Measurements from ENCODE around the gene FAM163A.

The FAM163A gene

DNA sequence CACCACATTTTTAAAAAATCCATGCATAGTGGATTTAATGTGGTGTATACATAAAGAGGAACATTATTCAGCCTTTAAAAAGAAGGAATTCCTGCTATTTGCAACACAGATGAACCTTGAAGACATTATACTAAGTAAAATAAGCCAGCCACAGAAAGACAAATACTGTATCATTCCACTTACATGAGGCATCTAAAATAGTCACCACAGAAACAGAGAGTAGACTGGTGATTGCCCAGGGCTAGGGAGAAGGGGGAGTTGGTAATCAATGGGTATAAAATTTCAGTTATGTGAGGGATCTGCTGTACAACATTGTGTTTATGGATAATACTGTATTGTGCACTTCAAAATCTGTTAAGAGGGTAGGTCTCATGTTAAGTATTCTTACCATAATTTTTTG, 10.0 kb downstream of the FAM163A start:
- no peak for DNase-seq

- no peak for DNase-seq
Observed at GRCh38 chr1:179754041-179754624, 11.0 kb downstream of the FAM163A start.

GRCh38 chr1:179757933-179758332, 14.8 kb downstream of the FAM163A start:
- no peak for DNase-seq

GRCh38 chr1:179760521-179760920, 17.4 kb downstream of the FAM163A start:
- no peak for DNase-seq

- no peak for DNase-seq
Observed at GRCh38 chr1:179761296-179761695, 18.2 kb downstream of the FAM163A start.

GRCh38 chr1:179761846-179762640, 19.0 kb downstream of the FAM163A start:
- no peak for DNase-seq

DNA sequence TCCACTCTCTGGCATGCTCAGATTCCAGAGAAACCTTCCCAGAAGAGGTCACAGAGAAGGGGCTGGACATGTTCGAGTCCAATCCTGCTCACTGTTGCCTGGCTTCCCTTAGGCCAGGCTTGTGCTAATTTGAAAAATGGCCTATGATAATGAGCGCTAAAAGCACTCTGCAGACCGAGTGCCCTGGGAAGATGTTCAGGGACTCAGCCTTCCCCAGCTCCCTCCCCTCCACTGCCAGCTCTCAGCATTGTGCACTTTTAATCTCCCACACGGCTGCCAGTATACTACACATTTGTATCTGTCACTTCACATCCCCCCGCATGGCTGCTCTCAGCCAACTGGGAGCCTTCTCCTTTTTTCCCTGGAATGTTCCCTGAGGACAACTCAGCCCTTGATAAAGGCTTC, 24.1 kb downstream of the FAM163A start:
- no peak for DNase-seq

DNA sequence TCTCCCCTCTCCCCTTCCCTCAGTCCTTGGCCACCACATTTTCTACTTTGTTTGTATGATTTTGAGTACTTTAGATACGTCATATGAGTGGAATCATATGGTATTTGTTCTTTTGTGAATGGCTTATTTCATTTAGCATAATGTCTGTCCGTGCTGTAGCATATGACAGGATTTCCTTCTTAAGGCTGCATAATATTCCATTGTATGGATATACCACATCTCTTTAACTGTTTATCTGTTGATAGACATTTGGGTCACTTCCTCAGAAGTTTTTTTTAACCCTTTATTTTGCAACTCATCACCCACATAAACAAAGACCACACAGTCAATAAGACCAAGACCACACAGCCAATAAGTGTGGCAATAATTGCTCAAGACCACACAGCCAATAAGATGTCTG, 24.9 kb downstream of the FAM163A start:
- no peak for DNase-seq

GRCh38 chr1:179770887-179771502, 27.9 kb downstream of the FAM163A start:
- DNase-seq, result no peak

DNA sequence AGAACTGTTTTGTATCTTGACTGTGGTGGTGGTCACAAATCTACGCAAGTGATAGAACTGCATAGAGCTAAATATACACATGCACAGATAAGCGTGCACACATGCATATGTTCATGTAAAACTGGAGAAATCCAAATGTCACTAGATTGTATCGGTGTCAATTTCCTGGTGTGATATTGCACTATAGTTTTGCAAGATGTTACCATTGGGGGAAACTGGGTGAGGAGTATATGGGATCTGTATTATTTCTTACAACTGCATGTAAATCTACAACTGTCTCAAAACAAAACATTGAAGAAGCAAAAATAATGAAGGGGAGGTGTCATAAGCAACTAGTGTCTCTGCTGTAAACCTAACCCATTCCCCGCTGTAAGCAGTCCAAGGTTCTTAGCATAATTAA, 30.2 kb downstream of the FAM163A start:
- no peak for DNase-seq

DNA sequence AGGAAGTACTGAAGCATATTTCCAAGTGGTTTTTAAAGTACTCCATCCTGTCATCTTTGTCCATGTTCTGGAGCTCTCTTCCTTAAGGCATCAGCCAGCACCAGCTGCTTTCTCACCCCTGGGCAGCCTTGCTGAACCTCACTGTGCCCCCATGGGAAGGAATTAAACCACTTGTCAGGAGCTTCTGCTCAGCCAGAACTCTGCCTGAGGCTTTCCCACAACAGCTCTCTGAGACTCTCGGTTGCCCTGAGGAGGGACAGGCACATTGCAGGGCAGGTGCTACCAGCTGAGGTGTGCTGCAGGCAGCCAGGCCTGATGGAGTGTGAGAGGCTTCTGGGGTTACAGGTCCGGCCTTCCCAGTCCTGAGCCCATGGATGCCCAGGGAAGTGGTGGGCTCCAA, 30.9 kb downstream of the FAM163A start:
- peak; percentile 10 for DNase-seq

- DNase-seq, result no peak
Observed at GRCh38 chr1:179774566-179774965, 31.5 kb downstream of the FAM163A start.

DNA sequence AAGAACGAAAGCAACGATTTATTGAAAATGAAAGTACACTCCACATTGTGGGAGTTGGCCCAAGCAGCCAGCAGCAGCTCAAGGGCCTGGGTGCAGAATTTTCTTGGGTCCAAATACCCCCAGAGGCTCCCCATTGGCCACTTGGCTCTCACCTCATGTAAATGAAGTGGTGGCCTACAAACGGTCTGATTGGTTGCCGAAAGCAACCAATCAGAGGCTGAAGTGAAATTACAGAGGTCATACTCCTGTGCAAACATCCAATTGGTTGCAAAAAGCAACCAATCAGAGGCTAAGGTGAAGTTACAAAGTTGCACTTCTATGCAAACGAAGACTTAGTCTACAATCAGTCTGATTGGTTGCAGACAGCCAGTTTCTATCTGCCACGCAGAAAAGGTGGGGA, 31.9 kb downstream of the FAM163A start:
- peak; percentile 13 for DNase-seq

GRCh38 chr1:179776831-179777230, 33.7 kb downstream of the FAM163A start:
- no peak for DNase-seq

DNA sequence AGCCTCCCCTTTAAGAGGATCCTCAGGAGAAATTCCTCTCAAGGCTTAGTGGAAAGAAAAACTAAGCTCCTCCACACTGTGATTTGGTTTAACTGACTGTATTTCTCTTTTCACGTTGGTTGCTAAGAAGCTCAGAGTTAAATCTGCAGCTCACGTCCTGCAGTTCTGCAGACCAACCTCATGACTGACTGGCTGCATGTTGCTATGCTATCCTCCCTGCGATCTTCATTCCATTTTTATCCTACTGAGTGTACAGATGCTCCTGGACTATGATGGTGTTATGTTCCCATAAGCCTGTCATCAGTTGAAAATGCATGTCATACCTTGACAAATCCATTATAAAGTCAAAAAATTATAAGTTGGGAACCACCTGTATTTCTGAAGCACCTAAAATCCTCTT, 34.6 kb downstream of the FAM163A start:
- DNase-seq, result no peak

DNA sequence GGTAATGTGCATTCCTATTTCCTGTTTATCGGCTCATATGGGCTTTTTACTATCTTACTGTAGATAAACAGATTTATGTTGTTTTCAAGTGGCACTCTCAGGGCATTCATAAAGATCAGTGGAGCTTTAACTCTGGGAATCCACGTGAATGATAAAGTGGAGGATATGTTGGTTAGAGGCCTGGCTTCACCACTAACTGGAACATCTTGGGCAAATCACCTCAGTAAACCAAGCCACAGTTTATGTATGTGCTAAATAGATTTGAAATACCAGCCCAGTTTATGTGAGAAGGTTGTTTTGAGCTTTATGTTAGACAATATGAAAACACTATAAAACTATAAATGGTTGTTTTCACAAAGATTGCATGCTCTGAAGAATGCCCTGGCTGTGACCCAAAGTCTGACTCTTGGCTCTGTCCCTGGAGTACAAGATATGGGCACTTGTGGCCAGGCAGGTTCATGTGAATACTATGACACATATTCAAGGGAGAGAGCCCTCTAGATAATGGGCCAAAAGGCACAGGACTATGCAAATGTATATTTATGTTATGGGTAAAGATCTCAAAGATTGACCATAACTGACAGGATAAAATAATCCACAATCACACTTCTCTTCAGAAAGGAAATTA, 36.7 kb downstream of the FAM163A start:
- peak; percentile 48 for DNase-seq

GRCh38 chr1:179781962-179782361, 38.9 kb downstream of the FAM163A start:
- no peak for DNase-seq

- DNase-seq, result no peak
Observed at GRCh38 chr1:179785031-179785431, 41.9 kb downstream of the FAM163A start.

GRCh38 chr1:179785728-179786127, 42.6 kb downstream of the FAM163A start:
- no peak for DNase-seq

GRCh38 chr1:179786815-179787685, 44.0 kb downstream of the FAM163A start:
- DNase-seq, result peak; percentile 28

DNA sequence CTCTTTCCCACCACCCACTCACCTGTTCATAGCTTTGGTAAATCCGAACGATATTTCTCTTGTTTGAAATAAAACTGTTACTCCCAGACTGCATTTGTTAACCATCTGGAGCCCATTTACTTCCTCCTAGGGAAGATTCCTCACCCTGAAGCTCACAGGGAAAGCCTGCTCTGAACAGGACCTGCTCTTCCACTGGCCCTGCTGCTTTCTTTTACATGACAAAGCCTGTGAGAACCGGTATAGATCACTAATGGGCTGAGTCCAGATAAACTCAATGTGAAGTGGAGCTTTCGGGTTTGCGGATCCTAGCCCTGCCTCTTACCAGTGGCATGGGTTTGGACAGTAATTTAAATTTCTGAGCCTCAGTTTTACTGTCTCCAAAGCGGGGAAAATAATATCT, 45.2 kb downstream of the FAM163A start:
- DNase-seq, result no peak

DNA sequence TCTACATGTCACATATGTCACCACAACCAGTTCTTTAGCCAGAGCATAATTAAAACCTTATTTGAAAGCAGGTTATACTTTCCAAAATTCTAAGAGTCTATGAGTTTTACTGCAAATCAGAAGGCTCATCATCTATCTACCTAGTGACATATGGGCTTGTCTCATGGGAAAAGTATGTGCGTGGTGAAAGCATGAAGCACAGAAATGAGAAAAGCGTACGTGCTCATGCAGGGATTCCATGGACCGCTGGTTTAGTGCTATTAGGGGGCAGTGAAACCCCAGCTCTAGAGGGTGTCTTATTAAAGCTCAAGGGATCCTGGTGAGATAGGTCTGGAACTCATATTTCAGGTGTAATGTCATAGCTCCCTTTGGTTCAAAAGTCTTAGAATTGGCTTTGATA, 50.2 kb downstream of the FAM163A start:
- no peak for DNase-seq

GRCh38 chr1:179794146-179794545, 51.1 kb downstream of the FAM163A start:
- no peak for DNase-seq
